HL-60 (cell line): ENCODE results near the gene WDR49.

Source experiments
- DNase-seq, 2 experiments: peaks; one replicate each; pipeline ENCODE4 v3.0.0-alpha.2; 2010 to 2020; ENCODE audit warnings: low read depth in 1 of 2, low spot score in 1 of 2
- H3K27ac ChIP-seq: fragments of 250-450 bp; sonication (Bioruptor Pico); replicated peaks from 2 replicates; pipeline ENCODE4 v1.5.1; 2020; ENCODE audit warnings: mild to moderate bottlenecking, moderate library complexity
- H3K27me3 ChIP-seq: fragments of 250-450 bp; sonication (Bioruptor Pico); 2 replicates; pipeline ENCODE4 v1.5.1; 2021; ENCODE audit warnings: mild to moderate bottlenecking, moderate library complexity; ENCODE audit not compliant: insufficient read depth, poor library complexity, severe bottlenecking
- H3K4me3 ChIP-seq: replicated peaks from 2 replicates; pipeline ENCODE4 v1.5.1; 2011; ENCODE audit warnings: mild to moderate bottlenecking, control low read depth, low read length; ENCODE audit not compliant: insufficient read depth
- CTCF ChIP-seq: IDR thresholded peaks from one replicate; pipeline ENCODE4 v1.5.1; 2011; ENCODE audit warnings: low read length, control low read depth, inconsistent platforms; ENCODE audit not compliant: insufficient read depth
- GABPA ChIP-seq: IDR thresholded peaks from 2 replicates; pipeline ENCODE4 v1.6.1; 2012; ENCODE audit warnings: low read depth
- POLR2AphosphoS5 ChIP-seq: IDR thresholded peaks from 2 replicates; pipeline ENCODE4 v1.6.1; 2012; ENCODE audit warnings: low read depth
- SPI1 ChIP-seq: IDR thresholded peaks from 2 replicates; pipeline ENCODE4 v1.6.1; 2012; ENCODE audit warnings: low read depth, mild to moderate bottlenecking, borderline replicate concordance
- TF ChIP-seq, protein P1 (sequence below): IDR thresholded peaks from 2 replicates; pipeline ENCODE4 v1.6.1; 2012; ENCODE audit warnings: low read depth; ENCODE audit not compliant: insufficient replicate concordance

WDR49 gene

GRCh38 chr3:167605871-167606270 is 47.9 kb downstream of the WDR49 start:
- Histone ChIP-seq H3K27me3 (no peaks in the 10 kb centered on the region), H3K4me3 (no peak overlapping the region), H3K27ac (no peak overlapping the region)
- TF ChIP-seq SPI1 (no peak), GABPA (no peak), POLR2AphosphoS5 (no peak), CTCF (no peak)
- TF ChIP-seq, protein P1, sequence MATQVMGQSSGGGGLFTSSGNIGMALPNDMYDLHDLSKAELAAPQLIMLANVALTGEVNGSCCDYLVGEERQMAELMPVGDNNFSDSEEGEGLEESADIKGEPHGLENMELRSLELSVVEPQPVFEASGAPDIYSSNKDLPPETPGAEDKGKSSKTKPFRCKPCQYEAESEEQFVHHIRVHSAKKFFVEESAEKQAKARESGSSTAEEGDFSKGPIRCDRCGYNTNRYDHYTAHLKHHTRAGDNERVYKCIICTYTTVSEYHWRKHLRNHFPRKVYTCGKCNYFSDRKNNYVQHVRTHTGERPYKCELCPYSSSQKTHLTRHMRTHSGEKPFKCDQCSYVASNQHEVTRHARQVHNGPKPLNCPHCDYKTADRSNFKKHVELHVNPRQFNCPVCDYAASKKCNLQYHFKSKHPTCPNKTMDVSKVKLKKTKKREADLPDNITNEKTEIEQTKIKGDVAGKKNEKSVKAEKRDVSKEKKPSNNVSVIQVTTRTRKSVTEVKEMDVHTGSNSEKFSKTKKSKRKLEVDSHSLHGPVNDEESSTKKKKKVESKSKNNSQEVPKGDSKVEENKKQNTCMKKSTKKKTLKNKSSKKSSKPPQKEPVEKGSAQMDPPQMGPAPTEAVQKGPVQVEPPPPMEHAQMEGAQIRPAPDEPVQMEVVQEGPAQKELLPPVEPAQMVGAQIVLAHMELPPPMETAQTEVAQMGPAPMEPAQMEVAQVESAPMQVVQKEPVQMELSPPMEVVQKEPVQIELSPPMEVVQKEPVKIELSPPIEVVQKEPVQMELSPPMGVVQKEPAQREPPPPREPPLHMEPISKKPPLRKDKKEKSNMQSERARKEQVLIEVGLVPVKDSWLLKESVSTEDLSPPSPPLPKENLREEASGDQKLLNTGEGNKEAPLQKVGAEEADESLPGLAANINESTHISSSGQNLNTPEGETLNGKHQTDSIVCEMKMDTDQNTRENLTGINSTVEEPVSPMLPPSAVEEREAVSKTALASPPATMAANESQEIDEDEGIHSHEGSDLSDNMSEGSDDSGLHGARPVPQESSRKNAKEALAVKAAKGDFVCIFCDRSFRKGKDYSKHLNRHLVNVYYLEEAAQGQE, result no peak
- no peak for DNase-seq

GRCh38 chr3:167602041-167602440 is 51.7 kb downstream of the WDR49 start:
- H3K4me3 ChIP-seq, result no peak overlapping the region
- H3K27me3 ChIP-seq, result no peaks in the 10 kb centered on the region
- no peak for DNase-seq
- TF ChIP-seq POLR2AphosphoS5, result no peak
- no peak overlapping the region for H3K27ac ChIP-seq

GRCh38 chr3:167587651-167588050 is 66.1 kb downstream of the WDR49 start:
- no peak for DNase-seq
- no peaks in the 10 kb centered on the region for H3K27me3 ChIP-seq
- H3K4me3 ChIP-seq, result no peak overlapping the region
- TF ChIP-seq, protein P1, result no peak
- TF ChIP-seq GABPA, result no peak
- TF ChIP-seq CTCF, result no peak
- no peak for TF ChIP-seq SPI1
- no peak for TF ChIP-seq POLR2AphosphoS5
- no peak overlapping the region for H3K27ac ChIP-seq

- H3K4me3 ChIP-seq, result no peak overlapping the region
- DNase-seq, result no peak
- TF ChIP-seq, protein P1, result no peak
- TF ChIP-seq GABPA (no peak), CTCF (no peak), POLR2AphosphoS5 (no peak), SPI1 (no peak)
- no peak overlapping the region for H3K27ac ChIP-seq
- no peaks in the 10 kb centered on the region for H3K27me3 ChIP-seq
Measured at GRCh38 chr3:167575000-167575600, 78.6 kb downstream of the WDR49 start.
